Measurements from ENCODE around the gene DFFA.

The DFFA gene

GRCh38 chr1:10440305-10440704 lies 32.0 kb downstream of the DFFA start:
- no peak for DNase-seq (ENCODE audit: low spot score)
- ATAC-seq (ENCODE audit: low read depth) = no peak
- Histone ChIP-seq H3K27ac (ENCODE audit: poor library complexity, severe bottlenecking) (no peak overlapping the region), H3K9me3 (ENCODE audit: severe bottlenecking) (no peaks in the 10 kb centered on the region), H3K27me3 (ENCODE audit: insufficient read depth, poor library complexity, severe bottlenecking) (no peaks in the 10 kb centered on the region), H3K4me3 (ENCODE audit: severe bottlenecking) (no peak overlapping the region), H3K36me3 (ENCODE audit: low read depth) (peaks cover 14% of the 10 kb centered on the region), H3K4me1 (ENCODE audit: insufficient read depth, poor library complexity, severe bottlenecking) (no peaks in the 10 kb centered on the region)
- TF ChIP-seq CTCF (IDR thresholded peaks at IDR 0.05; ENCODE audit: poor library complexity, severe bottlenecking) = no peak

GRCh38 chr1:10438677-10439163 lies 33.6 kb downstream of the DFFA start:
- no peak for DNase-seq (ENCODE audit: low spot score)
- TF ChIP-seq CTCF (IDR thresholded peaks at IDR 0.05; ENCODE audit: poor library complexity, severe bottlenecking) = no peak
- Histone ChIP-seq H3K27ac (ENCODE audit: poor library complexity, severe bottlenecking) (no peak overlapping the region), H3K27me3 (ENCODE audit: insufficient read depth, poor library complexity, severe bottlenecking) (no peaks in the 10 kb centered on the region), H3K36me3 (ENCODE audit: low read depth) (peaks cover 10% of the 10 kb centered on the region), H3K4me3 (ENCODE audit: severe bottlenecking) (no peak overlapping the region), H3K4me1 (ENCODE audit: insufficient read depth, poor library complexity, severe bottlenecking) (no peaks in the 10 kb centered on the region), H3K9me3 (ENCODE audit: severe bottlenecking) (no peaks in the 10 kb centered on the region)
- ATAC-seq (ENCODE audit: low read depth) = no peak

- ATAC-seq (ENCODE audit: low read depth) = no peak
- no peaks in the 10 kb centered on the region for H3K4me1 ChIP-seq (ENCODE audit: insufficient read depth, poor library complexity, severe bottlenecking)
- no peak for DNase-seq (ENCODE audit: low spot score)
- H3K27ac ChIP-seq (ENCODE audit: poor library complexity, severe bottlenecking) = no peak overlapping the region
- no peak for TF ChIP-seq CTCF (IDR thresholded peaks at IDR 0.05; ENCODE audit: poor library complexity, severe bottlenecking)
- H3K36me3 ChIP-seq (ENCODE audit: low read depth) = peaks cover 10% of the 10 kb centered on the region
- H3K9me3 ChIP-seq (ENCODE audit: severe bottlenecking) = no peaks in the 10 kb centered on the region
- H3K4me3 ChIP-seq (ENCODE audit: severe bottlenecking) = no peak overlapping the region
- no peaks in the 10 kb centered on the region for H3K27me3 ChIP-seq (ENCODE audit: insufficient read depth, poor library complexity, severe bottlenecking)
Observed at GRCh38 chr1:10437052-10437451, 35.3 kb downstream of the DFFA start.

GRCh38 chr1:10434590-10434989 lies 37.7 kb downstream of the DFFA start:
- ATAC-seq (ENCODE audit: low read depth) (no peak), DNase-seq (ENCODE audit: low spot score) (no peak)
- H3K36me3 ChIP-seq (ENCODE audit: low read depth) = peaks cover 4% of the 10 kb centered on the region; the same call in 1 of the 2 replicates
- no peak overlapping the region for H3K4me3 ChIP-seq (ENCODE audit: severe bottlenecking)
- no peaks in the 10 kb centered on the region for H3K9me3 ChIP-seq (ENCODE audit: severe bottlenecking)
- H3K4me1 ChIP-seq (ENCODE audit: insufficient read depth, poor library complexity, severe bottlenecking) = peaks cover 4% of the 10 kb centered on the region
- no peak overlapping the region for H3K27ac ChIP-seq (ENCODE audit: poor library complexity, severe bottlenecking)
- no peaks in the 10 kb centered on the region for H3K27me3 ChIP-seq (ENCODE audit: insufficient read depth, poor library complexity, severe bottlenecking)
- no peak for TF ChIP-seq CTCF (IDR thresholded peaks at IDR 0.05; ENCODE audit: poor library complexity, severe bottlenecking)

- Histone ChIP-seq H3K27ac (ENCODE audit: poor library complexity, severe bottlenecking) (no peak overlapping the region), H3K36me3 (ENCODE audit: low read depth) (peaks cover 4% of the 10 kb centered on the region; the same call in 1 of the 2 replicates), H3K4me1 (ENCODE audit: insufficient read depth, poor library complexity, severe bottlenecking) (peaks cover 4% of the 10 kb centered on the region), H3K9me3 (ENCODE audit: severe bottlenecking) (no peaks in the 10 kb centered on the region), H3K4me3 (ENCODE audit: severe bottlenecking) (no peak overlapping the region), H3K27me3 (ENCODE audit: insufficient read depth, poor library complexity, severe bottlenecking) (no peaks in the 10 kb centered on the region)
- TF ChIP-seq CTCF (IDR thresholded peaks at IDR 0.05; ENCODE audit: poor library complexity, severe bottlenecking) = no peak
- ATAC-seq (ENCODE audit: low read depth) (no peak), DNase-seq (ENCODE audit: low spot score) (no peak)
Observed at GRCh38 chr1:10433790-10434189, 38.5 kb downstream of the DFFA start.
